GM21717 (cell line): Measurements from ENCODE around the gene FHIT.

Source experiments
- ATAC-seq: cut with Tn5 transposase; IDR thresholded peaks from one replicate; pipeline ENCODE4 v1.9.1; 2021; ENCODE audit warnings: mild to moderate bottlenecking, moderate library complexity; ENCODE audit not compliant: unreplicated experiment

Gene FHIT

DNA sequence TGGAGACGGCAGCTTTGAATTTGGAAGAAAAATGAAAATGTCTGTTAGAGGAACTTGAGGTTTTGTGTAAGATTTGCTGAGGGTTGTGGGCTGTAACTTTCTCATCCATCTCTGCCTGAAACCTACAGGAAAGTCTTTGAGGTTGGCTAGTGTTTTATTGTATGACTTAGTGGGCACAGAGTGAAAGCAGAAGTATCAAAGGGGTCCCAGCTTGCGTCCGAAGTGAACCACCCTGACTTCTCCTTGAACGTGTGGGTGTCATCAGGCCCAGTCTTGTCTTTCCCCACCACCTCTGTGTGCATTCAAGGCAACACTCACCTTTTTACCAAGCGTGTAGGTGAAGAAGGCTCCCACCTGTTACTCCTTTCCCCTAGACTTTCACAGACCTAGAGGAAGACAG, 1519.3 kb downstream of the FHIT start:
- no peak for ATAC-seq

- ATAC-seq: no peak
Measured at GRCh38 chr3:59730591-59730990, 1520.7 kb downstream of the FHIT start.

- no peak for ATAC-seq
Measured at GRCh38 chr3:59728587-59728908, 1522.7 kb downstream of the FHIT start.

DNA sequence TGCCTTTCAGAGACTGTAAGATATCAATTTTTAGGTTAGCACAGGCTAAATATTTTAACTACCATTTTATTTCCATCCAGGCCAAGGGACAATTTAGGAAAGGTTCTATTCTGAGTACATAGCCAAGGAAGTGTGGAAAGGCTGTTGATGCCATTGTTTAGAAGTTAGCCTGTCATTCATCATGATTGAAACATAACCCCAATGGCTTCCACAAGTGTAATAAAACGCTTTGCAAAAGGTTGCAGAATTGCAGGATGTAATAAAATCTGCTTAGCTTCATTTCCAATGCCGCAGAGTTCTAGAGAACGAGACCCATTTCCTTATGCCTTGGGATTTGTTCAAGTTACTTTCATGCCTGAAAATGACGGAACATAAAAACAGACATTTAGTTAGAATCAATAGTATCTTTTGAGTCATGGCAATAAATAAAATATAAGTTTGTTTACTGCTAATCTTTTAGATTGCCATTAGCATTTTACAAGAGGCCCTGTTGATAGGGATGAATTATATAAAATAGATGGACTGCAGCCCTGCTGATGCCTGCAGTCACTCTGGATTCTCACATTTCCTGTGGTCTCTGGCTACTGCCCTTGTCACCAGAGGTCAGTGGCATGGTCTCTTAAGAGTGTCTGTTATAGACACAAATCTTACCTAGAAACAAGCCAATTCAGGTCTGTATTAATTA, 1523.2 kb downstream of the FHIT start:
- no peak for ATAC-seq

DNA sequence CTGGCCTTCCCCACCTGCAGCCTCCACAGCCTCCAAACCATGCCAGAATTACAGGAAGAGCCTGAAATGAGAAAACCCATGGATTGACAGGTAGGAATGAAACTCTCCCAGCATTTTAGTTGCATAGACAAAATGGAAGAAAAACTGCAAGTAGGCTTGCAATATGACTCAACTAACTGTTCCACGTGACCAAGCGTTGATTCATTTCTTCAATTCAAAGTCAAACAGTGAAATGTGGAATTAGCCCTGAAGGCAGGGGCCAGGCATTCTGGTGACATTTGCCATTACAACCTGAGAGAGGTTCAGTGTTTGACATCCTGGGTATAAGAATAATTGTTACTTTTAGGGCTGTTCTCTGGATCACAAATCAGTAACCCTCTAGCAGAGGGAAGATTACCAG, 1525.0 kb downstream of the FHIT start:
- ATAC-seq: no peak

DNA sequence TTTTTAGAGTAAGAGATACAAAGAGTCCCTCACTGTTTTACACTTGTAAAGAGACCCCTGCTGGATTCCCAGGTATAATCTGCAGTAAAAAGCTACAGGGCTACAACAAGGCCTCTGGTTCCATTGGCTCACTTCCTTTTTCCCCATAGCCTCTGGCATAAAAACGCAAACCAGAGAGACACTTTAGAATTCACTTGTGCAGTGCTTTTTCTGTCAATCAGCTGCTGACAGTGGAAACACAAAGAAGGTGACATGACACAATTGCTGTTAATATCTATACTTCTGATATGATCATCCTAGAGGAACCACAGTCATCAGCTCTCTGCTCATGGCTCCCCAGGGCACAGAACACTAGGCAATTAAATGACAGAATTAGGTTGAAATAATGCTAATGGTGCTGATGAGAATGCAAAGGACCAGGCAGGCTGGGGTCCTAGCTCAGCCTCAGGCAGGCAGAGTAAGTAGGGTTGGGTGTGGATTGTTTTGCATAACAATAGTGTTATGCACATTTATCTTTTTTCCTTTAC, 1533.5 kb downstream of the FHIT start:
- ATAC-seq: no peak

DNA sequence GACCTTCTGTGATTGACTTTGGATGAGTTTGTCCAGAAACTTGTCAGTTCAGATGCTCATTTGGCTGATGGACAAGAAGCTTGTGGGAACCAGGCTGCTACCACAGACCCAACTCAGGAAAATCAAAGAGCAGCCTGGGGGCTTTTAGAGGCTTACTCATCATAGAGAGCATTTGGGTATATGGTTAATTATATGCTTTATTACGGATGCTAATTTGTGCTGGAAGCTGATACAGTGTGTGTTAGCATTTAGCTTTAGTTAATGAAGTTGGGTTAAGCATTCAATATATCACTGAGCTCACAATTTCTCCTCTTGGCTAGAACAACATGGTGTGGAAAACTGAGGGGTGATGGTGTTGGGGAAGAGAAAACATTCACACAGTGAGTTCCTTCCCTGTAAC, 1537.2 kb downstream of the FHIT start:
- ATAC-seq: no peak

GRCh38 chr3:59710554-59710953, 1540.7 kb downstream of the FHIT start:
- ATAC-seq: no peak

DNA sequence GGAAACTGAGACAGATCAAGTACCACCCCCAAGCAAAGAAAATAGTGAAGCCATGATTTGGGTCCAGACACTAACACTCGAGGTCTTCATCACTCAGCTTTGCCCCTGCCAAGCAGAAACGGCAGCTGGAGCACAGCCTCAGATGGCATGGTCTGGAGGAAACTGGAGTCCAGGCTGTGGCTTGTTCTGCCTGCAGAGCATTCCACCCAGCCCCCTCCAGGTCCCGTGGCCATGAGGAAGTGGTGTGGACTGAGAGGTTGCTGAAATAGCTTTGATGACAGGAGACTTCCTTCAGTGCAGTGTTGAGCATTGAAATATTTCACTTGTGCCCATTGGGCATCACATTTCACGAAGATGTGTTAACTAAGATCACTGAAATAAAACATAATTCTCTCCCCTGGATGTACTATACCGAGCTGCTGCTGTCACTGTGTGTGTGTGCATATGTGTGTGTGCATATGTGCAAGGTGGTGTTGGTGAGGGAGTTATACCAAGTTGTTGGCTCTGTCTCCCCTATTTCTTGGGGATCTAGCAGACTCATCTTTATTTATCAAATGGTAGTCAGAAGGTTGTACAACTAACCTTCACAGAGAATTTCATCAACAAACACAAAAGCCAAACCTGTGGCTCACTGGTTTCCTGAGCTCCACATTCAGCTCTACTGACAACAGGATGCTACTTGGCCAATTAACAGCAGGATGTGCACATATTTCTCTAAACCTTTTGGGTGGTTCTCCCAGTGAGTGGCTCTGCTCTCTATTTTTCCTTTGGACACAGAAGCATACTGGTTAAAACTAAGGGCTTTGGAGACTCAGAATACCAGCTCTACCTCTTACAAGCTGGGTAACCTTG, 1541.3 kb downstream of the FHIT start:
- no peak for ATAC-seq

- no peak for ATAC-seq
Measured at GRCh38 chr3:59708202-59708601, 1543.0 kb downstream of the FHIT start.

DNA sequence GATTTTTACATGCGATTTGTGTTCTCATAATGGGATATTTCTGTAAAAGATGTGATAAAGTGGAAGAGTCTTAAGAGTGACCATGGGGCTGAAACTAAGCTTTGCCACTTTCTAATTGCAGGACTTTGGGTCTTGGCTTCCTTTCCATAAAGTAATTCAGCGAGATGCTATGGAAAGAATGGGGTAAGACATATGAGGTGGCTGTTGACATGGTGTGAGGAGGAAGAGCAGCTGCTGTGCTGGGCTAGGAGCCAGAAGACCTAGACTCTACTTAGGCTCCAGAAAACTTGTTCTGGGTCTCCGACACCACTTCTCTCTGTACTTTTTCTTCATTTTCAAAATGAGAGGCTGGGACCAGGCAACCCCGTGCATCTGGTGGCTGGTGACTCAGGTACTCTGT, 1547.0 kb downstream of the FHIT start:
- no peak for ATAC-seq

DNA sequence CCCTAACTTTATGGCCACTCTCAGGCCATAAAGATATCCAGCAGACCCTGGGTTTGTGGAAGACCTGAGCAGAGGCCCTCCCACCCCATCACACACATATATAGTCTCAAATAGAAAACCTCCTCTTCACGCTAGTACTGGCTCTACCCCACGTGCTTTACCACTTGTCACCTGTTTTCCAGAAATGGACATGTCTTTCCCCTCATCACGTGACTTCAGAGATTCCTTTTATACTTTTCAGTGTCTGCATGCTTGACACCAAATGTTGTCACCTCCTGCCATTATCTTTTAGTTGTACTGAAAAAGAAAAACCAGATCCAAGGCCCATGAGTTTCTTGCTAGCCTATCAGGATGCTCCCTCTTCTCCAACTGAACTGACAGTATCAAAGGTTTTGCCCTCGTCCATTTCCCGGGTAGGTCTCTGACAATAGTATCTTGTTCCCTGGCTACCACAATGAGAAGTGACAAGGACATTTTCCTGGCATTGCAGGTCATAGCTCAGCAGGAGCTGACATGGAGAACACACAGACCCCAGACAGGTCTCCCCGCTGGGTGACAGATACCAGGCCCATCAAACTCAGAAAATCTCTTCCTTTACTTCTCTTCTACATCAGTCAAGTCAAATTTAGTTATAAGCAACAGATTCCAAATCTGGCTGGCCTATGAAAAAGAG, 1551.5 kb downstream of the FHIT start:
- no peak for ATAC-seq
